MM.1S (cell line): ENCODE data around the gene NDFIP2.

Source experiments
- DNase-seq: peaks from one replicate; pipeline ENCODE4 v3.0.0-alpha.2; 2015
- H2AFZ ChIP-seq: fragments of 300-600 bp; sonication (generic); 2 replicates; pipeline ENCODE4 v1.6.0; 2016; ENCODE audit warnings: antibody characterized with exemption, low read length
- H3F3A ChIP-seq: fragments of 300-600 bp; sonication (generic); 2 replicates; pipeline ENCODE4 v1.6.1; 2016; ENCODE audit warnings: mild to moderate bottlenecking, antibody characterized with exemption, low read length, moderate library complexity, mixed read lengths; ENCODE audit not compliant: insufficient read depth
- H3K27ac ChIP-seq: fragments of 300-600 bp; sonication (generic); 2 replicates; pipeline ENCODE4 v1.5.1; 2016; ENCODE audit warnings: mild to moderate bottlenecking, low read length
- H3K27me3 ChIP-seq: fragments of 300-600 bp; sonication (generic); replicated peaks from 2 replicates; pipeline ENCODE4 v1.6.0; 2016; ENCODE audit warnings: low read length; ENCODE audit not compliant: insufficient read depth
- H3K36me3 ChIP-seq: fragments of 300-600 bp; sonication (generic); replicated peaks from 2 replicates; pipeline ENCODE4 v1.6.1; 2016; ENCODE audit warnings: mild to moderate bottlenecking, low read length, mixed read lengths; ENCODE audit not compliant: insufficient read depth
- H3K4me1 ChIP-seq: fragments of 300-600 bp; sonication (generic); 2 replicates; pipeline ENCODE4 v1.6.1; 2016; ENCODE audit warnings: low read length, mixed read lengths
- H3K4me2 ChIP-seq: fragments of 300-600 bp; sonication (generic); 2 replicates; pipeline ENCODE4 v1.6.0; 2016; ENCODE audit warnings: low read depth, low read length
- H3K4me3 ChIP-seq: fragments of 300-600 bp; sonication (generic); 2 replicates; pipeline ENCODE4 v1.5.1; 2016; ENCODE audit warnings: low read length, mixed read lengths
- H3K79me2 ChIP-seq: fragments of 300-600 bp; sonication (generic); 2 replicates; pipeline ENCODE4 v1.6.1; 2016; ENCODE audit warnings: mixed run types, low read length, mixed read lengths
- H3K9ac ChIP-seq: fragments of 300-600 bp; sonication (generic); 2 replicates; pipeline ENCODE4 v1.6.1; 2016; ENCODE audit warnings: low read length, mixed read lengths
- H3K9me2 ChIP-seq: fragments of 300-600 bp; sonication (generic); replicated peaks from 2 replicates; pipeline ENCODE4 v1.6.1; 2016; ENCODE audit warnings: mild to moderate bottlenecking, low read length, mixed read lengths; ENCODE audit not compliant: insufficient read depth
- H3K9me3 ChIP-seq: fragments of 300-600 bp; sonication (generic); replicated peaks from 2 replicates; pipeline ENCODE4 v1.6.1; 2016; ENCODE audit warnings: mild to moderate bottlenecking, low read length, mixed read lengths; ENCODE audit not compliant: insufficient read depth
- H4K20me1 ChIP-seq: fragments of 300-600 bp; sonication (generic); 2 replicates; pipeline ENCODE4 v1.6.1; 2016; ENCODE audit warnings: mild to moderate bottlenecking, low read length, moderate library complexity, mixed read lengths; ENCODE audit not compliant: insufficient read depth
- CTCF ChIP-seq: fragments of 300-600 bp; sonication (generic); IDR thresholded peaks from 2 replicates; pipeline ENCODE4 v1.5.1; 2016; ENCODE audit warnings: antibody characterized with exemption, low read length, mixed read lengths
- EZH2 ChIP-seq: fragments of 300-600 bp; sonication (generic); optimal IDR thresholded peaks from 2 replicates; pipeline ENCODE3; 2017; ENCODE audit warnings: low read depth, mild to moderate bottlenecking, antibody characterized with exemption, low read length, mixed read lengths
- EZH2phosphoT487 ChIP-seq: fragments of 300-600 bp; sonication (generic); IDR thresholded peaks from 2 replicates; pipeline ENCODE4 v1.6.1; 2018; ENCODE audit warnings: antibody characterized with exemption, low read length

Gene NDFIP2

GRCh38 chr13:79468402-79468801, 12.6 kb upstream of the NDFIP2 start:
- H3K4me3 ChIP-seq, result no peak overlapping the region
- DNase-seq, result no peak
- no peaks in the 10 kb centered on the region for H4K20me1 ChIP-seq
- no peak for TF ChIP-seq EZH2
- no peak for TF ChIP-seq EZH2phosphoT487
- TF ChIP-seq CTCF, result no peak
- no peaks in the 10 kb centered on the region for H3K27me3 ChIP-seq
- no peaks in the 10 kb centered on the region for H3F3A ChIP-seq
- no peaks in the 10 kb centered on the region for H3K9me2 ChIP-seq
- no peaks in the 10 kb centered on the region for H3K36me3 ChIP-seq
- no peak overlapping the region for H2AFZ ChIP-seq
- H3K9me3 ChIP-seq, result no peaks in the 10 kb centered on the region
- no peak overlapping the region for H3K9ac ChIP-seq
- H3K79me2 ChIP-seq, result no peaks in the 10 kb centered on the region
- H3K27ac ChIP-seq, result no peak overlapping the region
- H3K4me1 ChIP-seq, result no peaks in the 10 kb centered on the region
- no peak overlapping the region for H3K4me2 ChIP-seq

GRCh38 chr13:79468819-79469218, 12.1 kb upstream of the NDFIP2 start:
- H3F3A ChIP-seq, result no peaks in the 10 kb centered on the region
- TF ChIP-seq CTCF (no peak), EZH2 (no peak), EZH2phosphoT487 (no peak)
- no peak overlapping the region for H3K4me2 ChIP-seq
- H3K36me3 ChIP-seq, result no peaks in the 10 kb centered on the region
- no peak overlapping the region for H2AFZ ChIP-seq
- no peaks in the 10 kb centered on the region for H4K20me1 ChIP-seq
- no peaks in the 10 kb centered on the region for H3K9me2 ChIP-seq
- H3K4me1 ChIP-seq, result no peaks in the 10 kb centered on the region
- H3K27me3 ChIP-seq, result no peaks in the 10 kb centered on the region
- no peak overlapping the region for H3K27ac ChIP-seq
- no peak for DNase-seq
- no peaks in the 10 kb centered on the region for H3K9me3 ChIP-seq
- no peaks in the 10 kb centered on the region for H3K79me2 ChIP-seq
- H3K9ac ChIP-seq, result no peak overlapping the region
- no peak overlapping the region for H3K4me3 ChIP-seq

- H3K4me2 ChIP-seq, result no peak overlapping the region
- no peak overlapping the region for H2AFZ ChIP-seq
- H3K4me1 ChIP-seq, result no peaks in the 10 kb centered on the region
- no peak overlapping the region for H3K27ac ChIP-seq
- no peak overlapping the region for H3K9ac ChIP-seq
- no peaks in the 10 kb centered on the region for H3K9me2 ChIP-seq
- H4K20me1 ChIP-seq, result no peaks in the 10 kb centered on the region
- H3K36me3 ChIP-seq, result no peaks in the 10 kb centered on the region
- H3K27me3 ChIP-seq, result no peaks in the 10 kb centered on the region
- no peaks in the 10 kb centered on the region for H3K79me2 ChIP-seq
- H3K9me3 ChIP-seq, result no peaks in the 10 kb centered on the region
- no peaks in the 10 kb centered on the region for H3F3A ChIP-seq
- DNase-seq, result no peak
- H3K4me3 ChIP-seq, result no peak overlapping the region
- no peak for TF ChIP-seq CTCF
- TF ChIP-seq EZH2phosphoT487, result no peak
- TF ChIP-seq EZH2, result no peak
Measured at GRCh38 chr13:79469608-79470007, 11.3 kb upstream of the NDFIP2 start.
